NT2/D1 (cell line): ENCODE measurements around the gene ZNF750.

ENCODE experiments used
- SUZ12 ChIP-seq: IDR thresholded peaks from 2 replicates; pipeline ENCODE4 v1.6.1; 2011; ENCODE audit not compliant: insufficient read length, insufficient read depth; ENCODE audit errors: extremely low read depth
- YY1 ChIP-seq: IDR thresholded peaks from 2 replicates; pipeline ENCODE4 v1.6.1; 2011; ENCODE audit not compliant: insufficient read length, insufficient read depth
- ZNF274 ChIP-seq: IDR thresholded peaks from 2 replicates; pipeline ENCODE4 v1.6.1; 2011; ENCODE audit warnings: mild to moderate bottlenecking, low read depth, low read length

DNA sequence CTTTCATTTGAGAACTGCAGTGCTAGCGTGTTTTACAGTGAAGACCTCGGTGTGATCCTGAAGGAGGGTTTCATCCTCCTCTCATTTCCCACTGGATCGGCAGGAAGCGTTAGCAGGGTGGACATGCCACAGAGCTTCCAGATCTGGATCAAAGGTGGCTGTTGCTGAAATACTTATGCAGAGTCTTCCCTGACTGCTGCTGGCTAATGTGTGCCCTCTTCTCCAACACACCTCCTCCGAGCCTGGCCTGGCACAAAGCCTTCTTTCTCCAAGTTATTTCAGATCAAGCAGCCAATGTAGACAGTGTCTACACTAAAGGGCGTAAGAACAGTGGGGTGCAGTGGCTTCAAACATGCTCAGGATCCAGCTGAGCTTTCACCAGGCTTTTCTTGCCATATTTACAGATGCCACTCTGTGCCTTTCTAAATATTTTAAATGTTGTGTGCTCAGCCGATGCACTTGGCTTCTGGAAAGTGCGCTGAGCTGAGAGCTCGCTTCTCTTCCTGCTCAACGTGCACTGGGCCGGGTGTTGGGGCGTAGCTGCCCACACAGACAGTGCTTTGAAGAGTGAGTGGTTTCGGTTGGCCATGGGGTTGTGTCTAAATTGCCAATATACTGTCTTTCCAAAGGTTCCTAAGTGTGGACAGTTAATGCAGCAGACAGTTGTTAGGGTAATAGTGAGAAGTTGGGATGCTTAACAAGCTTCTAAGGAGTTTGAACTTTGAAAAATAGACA lies 2.1 kb downstream of the ZNF750 start:
- TF ChIP-seq ZNF274 (no peak), YY1 (no peak), SUZ12 (no peak)
